ENCODE measurements around the gene CPE.
"Not testable (repeated sequence)": the region's sequence is repeated elsewhere in the genome, so short reads cannot be mapped to it uniquely, and the experiment has no call there.

Gene CPE

GRCh38 chr4:165378745-165379677, at the start of gene CPE:
CPE (plus strand) TSS chr4:165379008; CDS start chr4:165379222, 214 bp downstream.
- DNase-seq: peak; percentile 64 to 70

- DNase-seq: no peak
Observed at GRCh38 chr4:165330071-165330470, 48.7 kb upstream of the CPE start.

- no peak for DNase-seq
Observed at GRCh38 chr4:165330666-165331065, 48.1 kb upstream of the CPE start.

- no peak for DNase-seq
Observed at GRCh38 chr4:165331359-165331758, 47.4 kb upstream of the CPE start.

GRCh38 chr4:165331823-165332222, 47.0 kb upstream of the CPE start:
- DNase-seq: no peak

GRCh38 chr4:165332502-165332901, 46.3 kb upstream of the CPE start:
- no peak for DNase-seq

GRCh38 chr4:165335163-165335703, 43.6 kb upstream of the CPE start:
- no peak for DNase-seq

- DNase-seq: no peak
Observed at GRCh38 chr4:165336743-165337142, 42.1 kb upstream of the CPE start.

- DNase-seq: not testable (repeated sequence)
Observed at GRCh38 chr4:165342340-165342739, 36.5 kb upstream of the CPE start.

- no peak for DNase-seq
Observed at GRCh38 chr4:165343353-165344191, 35.2 kb upstream of the CPE start.

GRCh38 chr4:165345666-165346417, 33.0 kb upstream of the CPE start:
- DNase-seq: no peak

- no peak for DNase-seq
Observed at GRCh38 chr4:165347647-165348569, 30.9 kb upstream of the CPE start.

GRCh38 chr4:165351359-165352130, 27.3 kb upstream of the CPE start:
- no peak for DNase-seq

GRCh38 chr4:165355900-165356300, 22.9 kb upstream of the CPE start:
- no peak for DNase-seq

GRCh38 chr4:165359506-165359905, 19.3 kb upstream of the CPE start:
- DNase-seq: no peak

GRCh38 chr4:165360041-165360695, 18.6 kb upstream of the CPE start:
- no peak for DNase-seq

GRCh38 chr4:165360985-165361670, 17.7 kb upstream of the CPE start:
- no peak for DNase-seq

- no peak for DNase-seq
Observed at GRCh38 chr4:165361810-165362209, 17.0 kb upstream of the CPE start.

GRCh38 chr4:165364452-165365080, 14.2 kb upstream of the CPE start:
- no peak for DNase-seq
